ENCODE results near the gene DCAF5. TPM values are rescaled to one million over a fixed set of nuclear protein-coding genes. Genes with fewer than 3 reads are reported as not detected.
A peak's percentile ranks its signal among the peaks of the same experiment; 100 is the strongest.

DCAF5 gene
- total and polyA plus RNA-seq, 4 experiments from 2014 or later: 54.4 to 75.7 (median 71.4) TPM

- Histone ChIP-seq H3K36me3 (ENCODE audit: insufficient read depth, low read length) (no peaks in the 10 kb centered on the region), H3K4me3 (ENCODE audit: low read length in 2 of 2) (no peak overlapping the region), H3K9me3 (ENCODE audit: control insufficient read depth in 1 of 2, low read length in 2 of 2) (no peaks in the 10 kb centered on the region), H3K4me1 (ENCODE audit: insufficient read depth, low read length) (peaks cover 51% of the 10 kb centered on the region), H3K27ac (ENCODE audit: low read depth, low read length) (no peak overlapping the region), H3K27me3 (ENCODE audit: insufficient read depth, low read length) (no peaks in the 10 kb centered on the region)
- H3K27me3 Mint-ChIP-seq: no peaks in the 10 kb centered on the region
- H3K4me3 Mint-ChIP-seq: no peak overlapping the region
- intact Hi-C loops (cut with micrococcal nuclease): no loop called here
- no peaks in the 10 kb centered on the region for H3K9me3 Mint-ChIP-seq
- CTCF ChIA-PET (ENCODE audit: partially characterized antibody): no interaction called here
- peaks cover 54 to 82% (median 68%) of the 10 kb centered on the region in 4 donors for H3K4me1 Mint-ChIP-seq
- no peak for DNase-seq
- POLR2A ChIA-PET (ENCODE audit: partially characterized antibody): no interaction called here
- H3K36me3 Mint-ChIP-seq: peaks cover 8 to 27% of the 10 kb centered on the region in 2 donors
- no peak overlapping the region for H3K27ac Mint-ChIP-seq
Observed at GRCh38 chr14:69135133-69135532, 17.8 kb downstream of the DCAF5 start.

- CTCF ChIA-PET (ENCODE audit: partially characterized antibody): interaction anchor here (0.8 to 2.5 kb wide), 10 partner anchors 8 to 109 kb away, joined by 3 to 12 read pairs (median 4); partner anchors contain the start of genes DCAF5 and EXD2
- H3K4me3 Mint-ChIP-seq: peak overlapping the region in 2 of 8 donors; percentile 11 to 22
- peaks cover 57% of the 10 kb centered on the region for H3K4me1 ChIP-seq (ENCODE audit: insufficient read depth, low read length)
- peaks cover 5 to 21% of the 10 kb centered on the region in 2 donors for H3K36me3 Mint-ChIP-seq
- no peaks in the 10 kb centered on the region for H3K9me3 ChIP-seq (ENCODE audit: control insufficient read depth in 1 of 2, low read length in 2 of 2)
- H3K4me1 Mint-ChIP-seq: peaks cover 55 to 82% (median 70%) of the 10 kb centered on the region in 4 donors
- intact Hi-C loops (cut with micrococcal nuclease): no loop called here
- no peaks in the 10 kb centered on the region for H3K27me3 ChIP-seq (ENCODE audit: insufficient read depth, low read length)
- H3K27ac ChIP-seq (ENCODE audit: low read depth, low read length): no peak overlapping the region
- no peaks in the 10 kb centered on the region for H3K9me3 Mint-ChIP-seq
- POLR2A ChIA-PET (ENCODE audit: partially characterized antibody): interaction anchor here (1.4 to 1.5 kb wide), 2 partner anchors 17 to 19 kb away, joined by 4 to 8 read pairs; partner anchors contain the start of gene DCAF5
- H3K27me3 Mint-ChIP-seq: no peaks in the 10 kb centered on the region
- H3K36me3 ChIP-seq (ENCODE audit: insufficient read depth, low read length): no peaks in the 10 kb centered on the region
- H3K4me3 ChIP-seq (ENCODE audit: low read length in 2 of 2): no peak overlapping the region
- DNase-seq: no peak
- H3K27ac Mint-ChIP-seq: peak overlapping the region; percentile 48 to 78 (median 74)
Observed at GRCh38 chr14:69133206-69134125, 19.5 kb downstream of the DCAF5 start.

DNA sequence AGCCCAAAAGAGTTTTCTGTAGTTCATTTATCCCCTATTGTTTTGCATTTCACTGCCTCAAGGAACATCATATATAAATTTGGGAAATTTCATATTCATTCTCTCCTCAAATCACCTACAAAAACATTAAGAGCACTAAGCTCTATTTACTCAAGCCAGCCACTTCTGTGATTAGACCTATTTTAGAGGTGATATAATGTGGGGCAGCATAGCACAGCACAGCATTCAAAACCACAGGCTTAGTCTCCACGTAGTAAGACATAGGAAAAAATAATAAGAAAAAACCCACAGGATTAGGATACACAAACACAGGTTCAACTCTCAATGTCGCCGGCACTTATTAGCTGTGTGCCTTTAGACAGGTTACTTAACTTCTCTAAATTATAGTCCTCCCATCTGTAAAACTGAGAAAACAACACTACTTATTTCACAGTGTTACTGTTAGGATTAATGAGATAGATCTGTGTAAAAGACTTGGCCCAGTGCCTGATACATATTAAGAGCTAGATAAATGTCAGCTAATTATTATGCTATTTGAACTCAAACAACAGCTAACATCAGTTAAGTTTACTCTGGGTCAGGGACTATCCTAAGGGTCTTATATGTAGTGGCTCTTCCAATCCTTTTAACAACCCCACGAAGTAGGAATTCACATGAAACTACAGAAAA lies 20.3 kb downstream of the DCAF5 start:
- H3K4me1 Mint-ChIP-seq: peaks cover 48 to 76% (median 64%) of the 10 kb centered on the region in 4 donors
- Histone ChIP-seq H3K4me3 (ENCODE audit: low read length in 2 of 2) (no peak overlapping the region), H3K36me3 (ENCODE audit: insufficient read depth, low read length) (no peaks in the 10 kb centered on the region), H3K27me3 (ENCODE audit: insufficient read depth, low read length) (no peaks in the 10 kb centered on the region), H3K9me3 (ENCODE audit: control insufficient read depth in 1 of 2, low read length in 2 of 2) (no peaks in the 10 kb centered on the region), H3K4me1 (ENCODE audit: insufficient read depth, low read length) (peaks cover 57% of the 10 kb centered on the region), H3K27ac (ENCODE audit: low read depth, low read length) (no peak overlapping the region)
- H3K4me3 Mint-ChIP-seq: peak overlapping the region in 1 of 8 donors; percentile 17
- ChIA-PET CTCF (ENCODE audit: partially characterized antibody) (interaction anchor here (0.9 to 2.5 kb wide), 9 partner anchors 9 to 110 kb away, joined by 3 to 12 read pairs (median 4); partner anchors contain the start of genes DCAF5 and EXD2), POLR2A (ENCODE audit: partially characterized antibody) (interaction anchor here (1.4 to 1.5 kb wide), 2 partner anchors 18 to 20 kb away, joined by 4 to 8 read pairs; partner anchors contain the start of gene DCAF5)
- no peaks in the 10 kb centered on the region for H3K9me3 Mint-ChIP-seq
- peak overlapping the region; percentile 54 to 78 (median 74) for H3K27ac Mint-ChIP-seq
- intact Hi-C loops (cut with micrococcal nuclease): no loop called here
- no peaks in the 10 kb centered on the region for H3K27me3 Mint-ChIP-seq
- H3K36me3 Mint-ChIP-seq: peaks cover 4 to 16% of the 10 kb centered on the region in 2 donors
- DNase-seq: no peak

DNA sequence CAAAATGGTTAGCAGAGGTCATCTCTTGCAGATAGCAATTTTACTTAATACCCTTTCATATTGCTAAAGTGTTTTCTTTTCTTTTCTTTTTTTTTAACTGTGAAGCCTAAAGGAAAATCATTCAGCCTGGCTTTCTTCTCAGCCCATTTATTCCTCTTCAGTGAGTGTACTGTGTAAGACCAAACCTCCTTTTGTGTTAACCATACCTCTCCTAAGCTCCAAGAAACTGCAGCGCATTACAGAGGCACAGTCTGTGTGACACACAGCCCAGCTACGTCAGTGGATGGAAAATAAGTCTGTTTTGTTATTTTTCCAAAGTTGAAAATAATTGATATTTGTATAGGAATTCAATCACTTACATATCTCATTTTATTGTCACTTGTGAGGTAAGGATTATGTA lies 21.7 kb downstream of the DCAF5 start:
- Mint-ChIP-seq H3K27ac (peak overlapping the region in 6 of 7 donors; percentile 22 to 78 (median 66)), H3K27me3 (no peaks in the 10 kb centered on the region), H3K4me3 (no peak overlapping the region), H3K4me1 (peaks cover 52 to 84% (median 70%) of the 10 kb centered on the region in 4 donors), H3K9me3 (no peaks in the 10 kb centered on the region), H3K36me3 (peaks cover 0 to 11% of the 10 kb centered on the region in 2 donors)
- Histone ChIP-seq H3K27me3 (ENCODE audit: insufficient read depth, low read length) (no peaks in the 10 kb centered on the region), H3K27ac (ENCODE audit: low read depth, low read length) (no peak overlapping the region), H3K9me3 (ENCODE audit: control insufficient read depth in 1 of 2, low read length in 2 of 2) (no peaks in the 10 kb centered on the region), H3K36me3 (ENCODE audit: insufficient read depth, low read length) (no peaks in the 10 kb centered on the region), H3K4me3 (ENCODE audit: low read length in 2 of 2) (no peak overlapping the region), H3K4me1 (ENCODE audit: insufficient read depth, low read length) (peaks cover 61% of the 10 kb centered on the region)
- intact Hi-C loops (cut with micrococcal nuclease): no loop called here
- ChIA-PET POLR2A (ENCODE audit: partially characterized antibody) (interaction anchor here (3.3 kb wide), 1 partner anchor 21 kb away, joined by 22 read pairs; the partner anchor contains the start of gene DCAF5), CTCF (ENCODE audit: partially characterized antibody) (interaction anchor here (0.7 to 3.8 kb wide), 7 partner anchors 9 to 634 kb away, joined by 4 to 53 read pairs (median 24); partner anchors contain the start of gene DCAF5)
- no peak for DNase-seq

DNA sequence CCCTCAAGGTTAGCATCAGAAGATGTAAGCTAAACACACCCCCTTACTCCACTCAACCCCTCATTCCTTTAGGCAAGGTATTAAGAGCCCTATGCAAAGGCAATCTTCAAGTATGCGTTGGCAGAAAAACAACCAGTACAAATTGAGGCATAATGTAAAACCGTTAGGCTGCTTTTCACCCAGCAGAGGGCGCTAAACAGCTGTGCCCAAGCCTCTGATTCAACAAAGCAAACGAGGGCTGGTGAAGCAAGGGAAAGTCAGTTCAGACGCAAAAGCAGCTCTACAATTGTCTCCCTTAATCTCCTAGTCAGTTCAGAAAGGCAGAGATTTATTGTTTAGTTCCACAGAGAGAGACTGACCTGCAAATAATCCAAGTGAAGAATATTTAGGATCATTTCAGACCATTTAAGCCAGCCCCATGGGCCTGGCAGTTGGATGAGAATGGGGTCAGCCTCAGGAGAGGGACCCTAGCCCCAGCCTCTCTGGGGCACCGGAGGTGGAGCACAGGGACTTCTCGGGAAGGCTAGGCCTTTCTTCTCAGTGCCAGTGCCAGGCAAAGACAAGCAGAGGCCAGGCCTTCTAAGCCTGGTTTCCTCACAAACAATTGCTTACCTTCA lies 23.5 kb downstream of the DCAF5 start:
- Histone ChIP-seq H3K9me3 (ENCODE audit: control insufficient read depth in 1 of 2, low read length in 2 of 2) (no peaks in the 10 kb centered on the region), H3K4me1 (ENCODE audit: insufficient read depth, low read length) (peaks cover 63% of the 10 kb centered on the region), H3K4me3 (ENCODE audit: low read length in 2 of 2) (no peak overlapping the region), H3K27me3 (ENCODE audit: insufficient read depth, low read length) (no peaks in the 10 kb centered on the region), H3K36me3 (ENCODE audit: insufficient read depth, low read length) (no peaks in the 10 kb centered on the region), H3K27ac (ENCODE audit: low read depth, low read length) (no peak overlapping the region)
- intact Hi-C loops (cut with micrococcal nuclease): loop anchor here (1.0 kb wide), 5 partner anchors 24 to 445 kb away; partner anchors contain the start of genes CCDC177, DCAF5 and EXD2
- Mint-ChIP-seq H3K4me3 (peak overlapping the region in 3 of 8 donors; percentile 42 to 50 (median 46)), H3K27ac (peak overlapping the region; percentile 16 to 89 (median 61)), H3K9me3 (no peaks in the 10 kb centered on the region), H3K27me3 (no peaks in the 10 kb centered on the region), H3K36me3 (peaks cover 0 to 10% of the 10 kb centered on the region in 2 donors), H3K4me1 (peaks cover 48 to 81% (median 66%) of the 10 kb centered on the region in 4 donors)
- DNase-seq: peak; percentile 70 to 75 (median 71)
- POLR2A ChIA-PET (ENCODE audit: partially characterized antibody): interaction anchor here (0.8 to 3.3 kb wide), 3 partner anchors 15 to 62 kb away, joined by 3 to 22 read pairs (median 5); partner anchors contain the start of genes DCAF5 and EXD2
- CTCF ChIA-PET (ENCODE audit: partially characterized antibody): interaction anchor here (0.6 to 3.8 kb wide), 29 partner anchors 8 to 1442 kb away, joined by 3 to 53 read pairs (median 4); partner anchors contain the start of gene DCAF5

DNA sequence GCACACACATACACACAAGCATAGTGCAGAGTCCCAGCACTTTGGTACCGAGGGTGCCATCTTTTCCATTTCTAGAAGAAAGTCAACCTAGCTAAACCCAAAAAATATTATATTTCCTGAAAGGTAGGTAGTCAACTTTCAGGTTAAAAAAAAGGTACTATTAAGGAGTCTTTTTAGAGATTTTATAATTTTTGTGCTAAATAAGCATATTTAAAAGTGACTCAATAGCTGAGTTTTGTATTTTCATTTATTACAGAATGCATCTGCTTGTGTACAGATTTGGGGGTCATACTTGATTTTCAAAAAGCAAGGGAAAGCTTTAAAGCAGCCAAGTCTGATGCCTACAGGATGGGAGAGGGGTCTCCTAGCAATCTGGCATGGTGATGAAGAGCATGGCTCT lies 34.6 kb downstream of the DCAF5 start:
- peaks cover 17% of the 10 kb centered on the region for H3K4me1 ChIP-seq (ENCODE audit: insufficient read depth, low read length)
- no peak overlapping the region for H3K27ac ChIP-seq (ENCODE audit: low read depth, low read length)
- H3K27me3 ChIP-seq (ENCODE audit: insufficient read depth, low read length): no peaks in the 10 kb centered on the region
- no peaks in the 10 kb centered on the region for H3K27me3 Mint-ChIP-seq
- H3K27ac Mint-ChIP-seq: peak overlapping the region in 6 of 7 donors; percentile 46 to 81 (median 72)
- peaks cover 56 to 84% of the 10 kb centered on the region in 2 donors for H3K36me3 Mint-ChIP-seq
- no peak for DNase-seq
- no peaks in the 10 kb centered on the region for H3K9me3 Mint-ChIP-seq
- peaks cover 42% of the 10 kb centered on the region for H3K36me3 ChIP-seq (ENCODE audit: insufficient read depth, low read length)
- intact Hi-C loops (cut with micrococcal nuclease): no loop called here
- peak overlapping the region in 1 of 8 donors; percentile 4 for H3K4me3 Mint-ChIP-seq
- peaks cover 33 to 55% (median 39%) of the 10 kb centered on the region in 4 donors for H3K4me1 Mint-ChIP-seq
- no peaks in the 10 kb centered on the region for H3K9me3 ChIP-seq (ENCODE audit: control insufficient read depth in 1 of 2, low read length in 2 of 2)
- CTCF ChIA-PET (ENCODE audit: partially characterized antibody): interaction anchor here (1.1 to 2.4 kb wide), 2 partner anchors 11 kb away, joined by 3 to 13 read pairs; no protein-coding TSS in a partner anchor
- H3K4me3 ChIP-seq (ENCODE audit: low read length in 2 of 2): no peak overlapping the region
- POLR2A ChIA-PET (ENCODE audit: partially characterized antibody): no interaction called here
